GM10248 (cell line): ENCODE results near the gene GPC6.

ENCODE experiments used
- CTCF ChIA-PET: fragments of 300-600 bp; sonication (Branson Sonifier 250); formaldehyde crosslinking; extraction: SDS; loops from one replicate; lab custom pipeline; 2021; ENCODE audit warnings: antibody characterized with exemption; lab: Yijun Ruan, JAX
- POLR2A ChIA-PET: fragments of 350-650 bp; sonication (Branson Sonifier 250); formaldehyde crosslinking; extraction: SDS; loops from one replicate; lab custom pipeline; 2020; ENCODE audit warnings: antibody characterized with exemption; lab: Yijun Ruan, JAX
- DNase-seq: peaks from one replicate; pipeline ENCODE4 v3.0.0; 2012; ENCODE audit errors: extremely low spot score
- TF ChIP-seq, protein P1 (sequence below): IDR thresholded peaks from 2 replicates; pipeline ENCODE4 v1.5.1; 2012; ENCODE audit warnings: mild to moderate bottlenecking, low read depth; ENCODE audit errors: extremely low read depth, missing control alignments, control extremely low read depth

GPC6 gene

GRCh38 chr13:94366677-94367076, 1140.1 kb downstream of the GPC6 start:
- ChIA-PET POLR2A (no interaction called here), CTCF (interaction anchor here (1.3 kb wide), 1 partner anchor 16 kb away, joined by 3 read pairs; no protein-coding TSS in a partner anchor)
- no peak for DNase-seq
- TF ChIP-seq, protein P1, sequence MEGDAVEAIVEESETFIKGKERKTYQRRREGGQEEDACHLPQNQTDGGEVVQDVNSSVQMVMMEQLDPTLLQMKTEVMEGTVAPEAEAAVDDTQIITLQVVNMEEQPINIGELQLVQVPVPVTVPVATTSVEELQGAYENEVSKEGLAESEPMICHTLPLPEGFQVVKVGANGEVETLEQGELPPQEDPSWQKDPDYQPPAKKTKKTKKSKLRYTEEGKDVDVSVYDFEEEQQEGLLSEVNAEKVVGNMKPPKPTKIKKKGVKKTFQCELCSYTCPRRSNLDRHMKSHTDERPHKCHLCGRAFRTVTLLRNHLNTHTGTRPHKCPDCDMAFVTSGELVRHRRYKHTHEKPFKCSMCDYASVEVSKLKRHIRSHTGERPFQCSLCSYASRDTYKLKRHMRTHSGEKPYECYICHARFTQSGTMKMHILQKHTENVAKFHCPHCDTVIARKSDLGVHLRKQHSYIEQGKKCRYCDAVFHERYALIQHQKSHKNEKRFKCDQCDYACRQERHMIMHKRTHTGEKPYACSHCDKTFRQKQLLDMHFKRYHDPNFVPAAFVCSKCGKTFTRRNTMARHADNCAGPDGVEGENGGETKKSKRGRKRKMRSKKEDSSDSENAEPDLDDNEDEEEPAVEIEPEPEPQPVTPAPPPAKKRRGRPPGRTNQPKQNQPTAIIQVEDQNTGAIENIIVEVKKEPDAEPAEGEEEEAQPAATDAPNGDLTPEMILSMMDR: no peak

DNA sequence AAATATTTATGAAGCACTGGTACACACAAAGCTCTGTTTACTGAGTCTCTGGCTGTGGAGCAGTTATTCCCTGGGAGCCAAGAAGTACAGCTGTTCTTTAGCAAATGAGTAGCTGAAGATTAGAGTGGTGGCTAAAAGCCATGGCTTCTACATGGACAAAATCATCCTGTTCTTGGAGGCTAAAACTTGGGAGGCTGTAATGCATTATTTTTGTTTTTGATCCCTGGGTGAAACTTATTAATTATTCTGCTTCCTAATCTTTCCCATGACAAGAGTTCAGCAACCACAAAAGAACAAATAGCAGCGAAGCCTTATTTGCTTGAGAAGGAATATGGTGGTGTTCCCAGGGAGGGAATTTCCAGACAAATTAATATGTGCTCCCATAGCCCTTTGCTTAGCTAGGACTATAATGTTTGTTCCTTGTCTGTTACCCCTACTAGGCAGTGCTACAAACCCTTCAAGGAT, 1143.4 kb downstream of the GPC6 start:
- TF ChIP-seq, protein P1: no peak
- ChIA-PET POLR2A (no interaction called here), CTCF (no interaction called here)
- no peak for DNase-seq

DNA sequence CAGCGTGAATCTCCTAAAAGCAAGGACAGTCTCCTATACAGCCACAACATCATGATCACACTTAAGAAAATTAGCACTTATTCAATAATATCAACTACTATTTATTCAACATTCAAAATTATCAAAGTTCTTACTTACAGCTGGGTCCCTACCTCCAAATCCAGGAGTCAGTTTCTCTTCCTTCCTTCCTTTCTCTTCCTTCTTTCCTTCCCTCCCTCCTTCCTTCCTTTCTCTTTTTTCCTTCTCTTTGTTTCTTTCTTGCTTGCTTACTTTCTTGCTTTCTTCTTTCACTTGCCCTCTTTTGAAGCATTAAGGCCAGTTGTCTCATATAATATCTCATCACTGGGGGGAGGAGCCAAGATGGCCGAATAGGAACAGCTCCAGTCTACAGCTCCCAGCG, 1145.2 kb downstream of the GPC6 start:
- no peak for DNase-seq
- TF ChIP-seq, protein P1: no peak
- POLR2A ChIA-PET: no interaction called here
- CTCF ChIA-PET: interaction anchor here (1.0 kb wide), 1 partner anchor 95 kb away, joined by 3 read pairs; no protein-coding TSS in a partner anchor

DNA sequence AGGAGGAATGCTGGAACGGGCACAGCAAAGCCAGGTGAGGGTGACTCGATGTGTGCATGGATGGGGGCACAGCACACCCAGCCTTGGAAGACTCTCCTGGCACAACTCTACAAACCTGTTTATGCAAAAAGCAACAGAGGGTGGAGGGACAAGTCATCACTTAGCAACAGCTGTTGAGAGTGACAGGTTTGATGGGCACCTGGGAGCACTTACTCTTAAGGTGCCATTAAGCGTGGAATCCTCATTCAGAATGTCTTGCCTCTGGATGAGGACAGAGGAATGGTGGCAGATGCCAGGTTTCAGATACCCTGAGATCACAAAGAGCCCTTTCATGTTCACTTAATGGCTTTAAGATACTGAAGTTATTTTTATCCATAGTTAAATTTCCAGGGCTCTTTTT, 1155.9 kb downstream of the GPC6 start:
- TF ChIP-seq, protein P1: no peak
- CTCF ChIA-PET: interaction anchor here (1.0 kb wide), 1 partner anchor 16 kb away, joined by 3 read pairs; no protein-coding TSS in a partner anchor
- POLR2A ChIA-PET: no interaction called here
- DNase-seq: no peak

DNA sequence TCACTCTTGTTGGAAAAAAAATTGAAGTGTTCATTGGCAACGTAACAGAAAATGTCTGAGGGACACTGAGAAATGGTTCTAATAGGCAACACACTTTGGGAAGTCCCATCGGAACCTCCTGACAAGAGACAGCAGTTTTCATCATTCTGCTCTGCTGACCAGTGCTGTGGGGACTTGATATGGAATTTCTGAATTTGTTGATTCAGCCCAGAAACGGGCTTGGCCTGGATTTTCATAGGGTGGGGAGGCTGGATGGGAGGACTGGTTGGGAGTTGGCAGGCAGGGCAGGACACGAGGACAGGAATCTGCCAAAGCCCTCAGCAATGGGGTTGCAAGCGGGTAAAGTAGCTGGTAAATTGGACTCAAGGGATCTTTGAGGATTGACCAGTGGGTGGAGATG, 1156.4 kb downstream of the GPC6 start:
- ChIA-PET POLR2A (no interaction called here), CTCF (no interaction called here)
- DNase-seq: no peak
- TF ChIP-seq, protein P1: no peak

DNA sequence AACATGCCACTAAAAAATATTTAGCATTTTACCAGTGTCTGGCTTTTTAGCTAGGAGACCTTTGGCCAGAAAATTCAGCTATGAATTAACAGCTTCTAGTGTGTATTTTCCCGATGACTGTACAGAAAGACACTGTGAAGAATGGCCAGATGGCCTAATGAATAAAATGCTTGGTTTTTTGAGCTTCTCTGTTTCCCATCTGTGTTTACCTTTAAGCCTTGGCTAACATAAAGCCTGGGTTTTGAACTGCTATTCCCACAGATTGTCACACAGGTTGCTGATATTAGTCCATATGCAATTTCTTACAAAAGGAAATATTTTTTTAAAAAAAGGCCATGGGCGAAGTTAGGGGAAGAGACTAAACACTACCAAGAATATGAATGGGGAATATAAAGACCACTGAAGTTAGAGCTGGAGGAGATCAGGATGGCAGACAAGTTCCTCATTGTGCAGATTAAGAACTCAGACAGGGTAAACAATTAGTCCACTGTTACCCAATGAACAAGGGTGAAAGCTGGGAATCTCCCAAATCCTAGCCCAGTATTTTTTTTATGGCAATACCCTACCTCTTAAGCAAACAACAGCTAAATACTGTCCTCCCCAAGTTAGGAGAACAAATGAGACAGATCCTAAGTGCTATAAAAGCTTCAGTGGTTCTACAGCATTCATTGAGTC, 1157.8 kb downstream of the GPC6 start:
- POLR2A ChIA-PET: no interaction called here
- TF ChIP-seq, protein P1: no peak
- DNase-seq: no peak
- CTCF ChIA-PET: interaction anchor here (0.9 kb wide), 1 partner anchor 23 kb away, joined by 3 read pairs; no protein-coding TSS in a partner anchor
